OCI-LY3 (cell line): ENCODE results near the gene SDK2.

Experiments used
- CTCF ChIP-seq: fragments of 200-600, 300-600 bp; sonication (generic); IDR thresholded peaks from 2 replicates; pipeline ENCODE4 v1.5.1; 2014; ENCODE audit warnings: antibody characterized with exemption, low read length, low read depth
- EZH2phosphoT487 ChIP-seq: fragments of 200-600 bp; shearing (Covaris generic); IDR thresholded peaks from 2 replicates; pipeline ENCODE4 v1.6.1; 2018; ENCODE audit warnings: antibody characterized with exemption, mixed run types, low read depth

GRCh38 chr17:73439597-73439996, 204.6 kb downstream of the SDK2 start:
- TF ChIP-seq CTCF (no peak), EZH2phosphoT487 (no peak)
